Chondrocyte (in vitro differentiated cells): ENCODE results near the gene IFI30. TPM values are rescaled to one million over a fixed set of nuclear protein-coding genes. Genes with fewer than 3 reads are reported as not detected.
"Not testable (repeated sequence)": the region's sequence is repeated elsewhere in the genome, so short reads cannot be mapped to it uniquely, and the experiment has no call there.

Experiments used
- DNase-seq: peaks from one replicate; pipeline ENCODE4 v3.0.0; 2021; ENCODE audit warnings: mixed read lengths, low spot score
- H3K27ac Mint-ChIP-seq: one replicate; pipeline ENCODE4 v1.8.0; 2021; ENCODE audit warnings: mild to moderate bottlenecking, moderate library complexity, mixed read lengths; ENCODE audit not compliant: unreplicated experiment
- H3K27me3 Mint-ChIP-seq: 2 replicates; pipeline ENCODE4 v1.8.0; 2021; ENCODE audit warnings: low read depth, mixed read lengths
- H3K36me3 Mint-ChIP-seq: 2 replicates; pipeline ENCODE4 v1.8.0; 2021; ENCODE audit warnings: low read depth, mixed read lengths
- H3K4me1 Mint-ChIP-seq: 2 replicates; pipeline ENCODE4 v1.8.0; 2021; ENCODE audit warnings: low read depth, mild to moderate bottlenecking, mixed read lengths
- H3K4me3 Mint-ChIP-seq: one replicate; pipeline ENCODE4 v1.8.0; 2021; ENCODE audit warnings: mild to moderate bottlenecking, moderate library complexity, mixed read lengths; ENCODE audit not compliant: unreplicated experiment
- H3K9me3 Mint-ChIP-seq: 2 replicates; pipeline ENCODE4 v1.8.0; 2021; ENCODE audit warnings: low read depth, mixed read lengths
- total RNA-seq: library from RNA; stranded (reverse); gene quantifications from 3 replicates; pipeline ENCODE4 v1.2.1, GENCODE V29; 2021
- TF ChIP-seq, protein P1 (sequence below): fragments of 200-600 bp; sonication (generic); IDR thresholded peaks from 2 replicates; pipeline ENCODE4 v1.5.0; 2021; ENCODE audit warnings: antibody characterized with exemption, mild to moderate bottlenecking, moderate library complexity

The IFI30 gene
- total RNA-seq, 1 donor from 2014 or later: 2.1 TPM

DNA sequence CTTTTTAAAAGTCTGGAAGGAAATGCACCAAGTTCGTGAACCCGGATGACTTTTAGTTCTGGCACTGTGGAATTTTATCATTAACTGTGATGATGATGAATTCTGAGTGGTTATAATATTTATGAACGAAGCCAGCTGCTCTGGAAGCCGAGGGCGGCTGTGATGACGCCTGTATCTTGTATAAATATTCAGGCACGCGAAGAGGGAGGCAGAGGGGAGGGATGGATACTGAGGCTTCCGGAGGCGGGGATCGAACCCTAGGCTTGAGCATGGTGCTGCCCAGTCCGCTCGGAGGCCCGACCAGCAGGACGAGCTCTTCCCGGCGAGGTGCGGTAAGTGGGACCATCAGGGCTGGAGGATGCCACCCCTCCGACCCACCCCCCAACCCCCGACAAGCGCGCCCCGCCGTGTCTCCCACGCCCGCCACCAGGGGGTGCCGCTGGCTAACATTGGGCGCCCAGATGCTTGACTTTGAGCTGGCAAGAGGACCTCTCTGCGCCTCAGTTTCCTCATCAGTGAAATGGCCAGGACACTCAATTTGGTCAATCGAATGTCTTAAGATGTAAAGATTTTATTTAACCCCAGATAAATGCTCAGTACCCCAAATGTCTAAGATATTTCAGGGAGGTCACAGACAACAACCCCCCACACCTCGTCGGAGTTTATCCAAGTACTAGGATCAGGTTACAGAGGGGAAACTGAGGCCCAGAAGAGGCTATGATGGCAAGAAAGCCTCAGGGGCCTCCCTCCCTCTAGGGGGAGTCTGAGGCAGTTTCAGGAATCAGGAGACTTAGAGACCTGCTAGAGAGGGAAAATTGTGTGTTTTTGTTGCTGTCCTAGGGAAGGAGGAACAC is 34.7 kb downstream of the IFI30 start:
- TF ChIP-seq, protein P1, sequence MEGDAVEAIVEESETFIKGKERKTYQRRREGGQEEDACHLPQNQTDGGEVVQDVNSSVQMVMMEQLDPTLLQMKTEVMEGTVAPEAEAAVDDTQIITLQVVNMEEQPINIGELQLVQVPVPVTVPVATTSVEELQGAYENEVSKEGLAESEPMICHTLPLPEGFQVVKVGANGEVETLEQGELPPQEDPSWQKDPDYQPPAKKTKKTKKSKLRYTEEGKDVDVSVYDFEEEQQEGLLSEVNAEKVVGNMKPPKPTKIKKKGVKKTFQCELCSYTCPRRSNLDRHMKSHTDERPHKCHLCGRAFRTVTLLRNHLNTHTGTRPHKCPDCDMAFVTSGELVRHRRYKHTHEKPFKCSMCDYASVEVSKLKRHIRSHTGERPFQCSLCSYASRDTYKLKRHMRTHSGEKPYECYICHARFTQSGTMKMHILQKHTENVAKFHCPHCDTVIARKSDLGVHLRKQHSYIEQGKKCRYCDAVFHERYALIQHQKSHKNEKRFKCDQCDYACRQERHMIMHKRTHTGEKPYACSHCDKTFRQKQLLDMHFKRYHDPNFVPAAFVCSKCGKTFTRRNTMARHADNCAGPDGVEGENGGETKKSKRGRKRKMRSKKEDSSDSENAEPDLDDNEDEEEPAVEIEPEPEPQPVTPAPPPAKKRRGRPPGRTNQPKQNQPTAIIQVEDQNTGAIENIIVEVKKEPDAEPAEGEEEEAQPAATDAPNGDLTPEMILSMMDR: peak; percentile 84
- Mint-ChIP-seq H3K4me3 (no peak overlapping the region), H3K4me1 (peaks cover 19% of the 10 kb centered on the region), H3K36me3 (no peaks in the 10 kb centered on the region), H3K9me3 (no peaks in the 10 kb centered on the region), H3K27ac (no peak overlapping the region), H3K27me3 (peaks cover 3% of the 10 kb centered on the region)
- DNase-seq: no peak

DNA sequence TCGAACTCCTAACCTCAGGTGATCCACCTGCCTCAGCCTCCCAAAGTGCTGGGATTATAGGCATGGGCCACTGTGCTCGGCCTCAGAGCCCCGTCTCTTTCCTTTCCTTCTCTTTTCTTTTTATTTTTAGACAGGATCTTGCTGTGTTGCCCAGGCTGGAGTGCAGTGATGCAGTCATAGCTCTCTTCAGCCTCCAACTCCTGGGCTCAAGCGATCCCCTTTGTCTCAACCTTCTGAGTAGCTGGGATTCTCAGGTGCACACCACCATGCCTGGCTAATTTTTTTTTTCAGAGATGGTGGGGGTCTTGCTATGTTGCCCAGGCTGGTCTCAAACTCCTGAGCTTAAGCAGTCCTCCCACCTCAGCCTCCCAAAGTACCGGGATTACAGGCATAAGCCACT is 36.3 kb downstream of the IFI30 start:
- H3K36me3 Mint-ChIP-seq, DNase-seq, H3K27me3 Mint-ChIP-seq, H3K4me1 Mint-ChIP-seq, H3K9me3 Mint-ChIP-seq, H3K27ac Mint-ChIP-seq, H3K4me3 Mint-ChIP-seq: not testable (repeated sequence)

DNA sequence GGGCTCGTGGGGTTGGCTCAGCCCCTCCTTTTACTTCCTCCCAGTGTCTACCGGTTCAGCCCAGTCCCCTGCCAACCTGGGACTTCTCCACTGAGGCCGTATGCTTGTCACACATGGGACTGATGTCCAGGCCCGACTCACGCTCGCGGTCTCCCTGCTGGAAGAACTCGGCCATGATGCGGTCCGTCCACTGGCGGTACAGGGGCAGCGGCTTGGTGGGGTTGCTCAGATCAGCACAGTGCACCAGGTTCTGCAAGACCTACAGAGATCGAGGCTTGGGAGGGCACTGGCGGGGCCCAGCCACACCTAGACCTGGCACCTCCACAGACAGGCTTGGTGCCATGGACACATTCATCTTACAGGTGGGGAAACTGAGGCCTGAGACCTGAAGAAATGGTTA is 38.1 kb downstream of the IFI30 start:
- Mint-ChIP-seq H3K4me3 (no peak overlapping the region), H3K27me3 (peaks cover 3% of the 10 kb centered on the region), H3K36me3 (no peaks in the 10 kb centered on the region), H3K9me3 (no peaks in the 10 kb centered on the region), H3K4me1 (peaks cover 8% of the 10 kb centered on the region), H3K27ac (no peak overlapping the region)
- no peak for DNase-seq
- TF ChIP-seq, protein P1: no peak

DNA sequence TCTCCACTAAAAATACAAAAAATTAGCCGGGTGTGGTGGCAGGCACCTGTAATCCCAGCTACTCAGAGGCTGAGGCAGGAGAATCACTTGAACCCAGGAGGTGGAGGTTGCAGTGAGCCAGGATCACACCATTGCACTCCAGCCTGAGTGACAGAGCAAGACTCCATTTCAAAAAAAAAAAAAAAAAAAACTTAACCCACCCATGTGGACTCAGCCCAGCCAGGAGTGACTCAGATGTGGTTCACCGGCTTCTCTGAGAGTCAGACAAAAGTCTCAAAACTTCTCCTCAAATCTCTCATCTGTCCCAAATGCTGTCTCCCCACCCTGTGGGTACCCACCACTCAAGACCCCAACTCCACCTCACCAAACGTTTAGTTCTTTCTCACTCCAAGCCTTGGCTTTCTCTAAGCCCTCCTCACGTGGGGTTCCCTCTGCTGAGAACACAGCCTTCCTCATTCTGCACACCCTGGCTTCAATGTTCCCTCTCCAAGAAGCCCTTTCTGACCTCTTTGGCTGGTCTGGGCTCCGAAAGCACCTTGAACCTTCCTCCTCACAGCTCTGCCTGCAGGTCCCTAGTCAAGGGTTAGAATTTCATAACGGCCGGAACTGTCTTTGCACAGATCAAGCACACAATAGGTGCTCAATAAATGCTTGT is 41.3 kb downstream of the IFI30 start:
- DNase-seq: no peak
- H3K4me1 Mint-ChIP-seq: peaks cover 5% of the 10 kb centered on the region
- H3K4me3 Mint-ChIP-seq: no peak overlapping the region
- TF ChIP-seq, protein P1: no peak
- no peak overlapping the region for H3K27ac Mint-ChIP-seq
- peaks cover 4% of the 10 kb centered on the region for H3K27me3 Mint-ChIP-seq
- no peaks in the 10 kb centered on the region for H3K36me3 Mint-ChIP-seq
- no peaks in the 10 kb centered on the region for H3K9me3 Mint-ChIP-seq

DNA sequence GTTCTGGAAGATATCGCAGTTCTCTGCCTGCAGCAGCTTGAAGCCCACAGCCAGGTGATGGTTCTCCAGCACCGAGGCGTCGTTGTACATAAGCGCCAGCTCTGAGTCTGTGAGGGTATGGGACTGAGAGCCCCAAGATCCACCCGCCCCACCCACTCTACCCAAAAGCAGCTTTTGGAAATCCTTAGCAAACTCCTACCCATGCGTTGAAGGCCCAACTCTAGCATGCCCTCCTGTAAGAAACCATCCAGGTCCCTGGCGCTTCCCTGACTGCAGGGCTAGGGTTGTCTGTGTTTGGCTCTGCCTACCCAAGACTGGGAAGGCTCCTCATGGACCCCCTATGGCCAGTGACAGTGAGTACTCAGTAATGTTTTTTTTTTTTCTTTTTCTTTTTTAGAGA is 43.2 kb downstream of the IFI30 start:
- Mint-ChIP-seq H3K4me1 (peaks cover 7% of the 10 kb centered on the region), H3K27me3 (peaks cover 8% of the 10 kb centered on the region), H3K27ac (no peak overlapping the region), H3K9me3 (no peaks in the 10 kb centered on the region), H3K4me3 (no peak overlapping the region), H3K36me3 (no peaks in the 10 kb centered on the region)
- TF ChIP-seq, protein P1: no peak
- no peak for DNase-seq
